Liver (tissue), 9 donors: ENCODE measurements around the gene SNX14. TPM values are rescaled to one million over a fixed set of nuclear protein-coding genes. Genes with fewer than 3 reads are reported as not detected.

Source experiments
- DNase-seq: peaks from one replicate; pipeline ENCODE4 v3.0.0-alpha.2; 2017; ENCODE audit warnings: low spot score
- H3K27ac ChIP-seq, 2 donors: one replicate each; pipeline ENCODE4 v1.7.0; 2013; ENCODE audit warnings: inconsistent platforms in 2 of 2, low read length in 2 of 2, control low read depth in 1 of 2, low read depth in 1 of 2, mild to moderate bottlenecking in 1 of 2
- H3K27me3 ChIP-seq, 4 donors: one replicate each; pipeline versions ENCODE4 v1.6.1 to v1.7.0; 2013; ENCODE audit warnings: low read length in 3 of 4, inconsistent platforms in 1 of 4, mild to moderate bottlenecking in 1 of 4, moderate library complexity in 1 of 4; ENCODE audit not compliant: control insufficient read depth in 4 of 4, insufficient read depth in 4 of 4
- H3K36me3 ChIP-seq, 4 donors: one replicate each; pipeline versions ENCODE4 v1.6.1 to v1.7.0; 2013; ENCODE audit warnings: low read length in 3 of 4, mild to moderate bottlenecking in 3 of 4, low read depth in 1 of 4, moderate library complexity in 1 of 4; ENCODE audit not compliant: control insufficient read depth in 4 of 4, insufficient read depth in 3 of 4
- H3K4me1 ChIP-seq, 4 donors: one replicate each; pipeline versions ENCODE4 v1.6.1 to v1.7.0; 2013; ENCODE audit warnings: low read length in 3 of 4, mild to moderate bottlenecking in 3 of 4, moderate library complexity in 1 of 4; ENCODE audit not compliant: control insufficient read depth in 4 of 4, insufficient read depth in 4 of 4
- H3K4me3 ChIP-seq, 3 donors: one replicate each; pipeline versions ENCODE4 v1.6.1 to v1.7.0; 2013; ENCODE audit warnings: low read length in 3 of 3, control low read depth in 1 of 3, low read depth in 1 of 3, mild to moderate bottlenecking in 1 of 3
- H3K9ac ChIP-seq, 2 donors: one replicate each; pipeline ENCODE4 v1.7.0; 2013; ENCODE audit warnings: low read length in 2 of 2, mild to moderate bottlenecking in 2 of 2, moderate library complexity in 2 of 2, control low read depth in 1 of 2, low read depth in 1 of 2
- H3K9me3 ChIP-seq, 4 donors: one replicate each; pipeline versions ENCODE4 v1.6.1 to v1.7.0; 2013; ENCODE audit warnings: low read length in 3 of 4; ENCODE audit not compliant: control insufficient read depth in 4 of 4
- CTCF ChIP-seq: fragments of 150-350 bp; IDR thresholded peaks from 2 replicates; pipeline ENCODE4 v1.5.1; 2017; ENCODE audit warnings: improper control_type of control experiment, low read depth, low read length; ENCODE audit not compliant: missing input control
- EGR1 ChIP-seq, 2 donors: IDR thresholded peaks; 2 replicates each; pipeline ENCODE4 v1.6.1; 2016 to 2018; ENCODE audit warnings: antibody characterized with exemption in 2 of 2, low read depth in 2 of 2
- FOXA1 ChIP-seq: IDR thresholded peaks from 2 replicates; pipeline ENCODE4 v1.6.1; 2016; ENCODE audit warnings: antibody characterized with exemption
- FOXA2 ChIP-seq: IDR thresholded peaks from 2 replicates; pipeline ENCODE4 v1.6.1; 2016; ENCODE audit warnings: antibody characterized with exemption
- GABPA ChIP-seq, 2 donors: IDR thresholded peaks in 1 of 2; conservative IDR thresholded peaks in 1 of 2; 2 replicates each; pipeline ENCODE4 v1.6.1; 2016; ENCODE audit warnings: antibody characterized with exemption in 2 of 2, mild to moderate bottlenecking in 1 of 2, moderate library complexity in 1 of 2
- HNF4A ChIP-seq, 2 donors: conservative IDR thresholded peaks; 2 replicates each; pipeline ENCODE4 v1.6.1; 2016; ENCODE audit warnings: antibody characterized with exemption in 2 of 2, mild to moderate bottlenecking in 2 of 2
- HNF4G ChIP-seq: IDR thresholded peaks from 2 replicates; pipeline ENCODE4 v1.6.1; 2016; ENCODE audit warnings: antibody characterized with exemption
- JUND ChIP-seq, 2 donors: IDR thresholded peaks; 2 replicates each; pipeline ENCODE4 v1.6.1; 2016; ENCODE audit warnings: antibody characterized with exemption in 2 of 2
- NR2F2 ChIP-seq: IDR thresholded peaks from 2 replicates; pipeline ENCODE4 v1.6.1; 2016; ENCODE audit warnings: antibody characterized with exemption
- RAD21 ChIP-seq, 2 donors: IDR thresholded peaks; 2 replicates each; pipeline ENCODE4 v1.6.1; 2016; ENCODE audit warnings: antibody characterized with exemption in 2 of 2, mild to moderate bottlenecking in 2 of 2
- RXRA ChIP-seq, 2 donors: IDR thresholded peaks; 2 replicates each; pipeline ENCODE4 v1.6.1; 2017 to 2018; ENCODE audit warnings: antibody characterized with exemption in 2 of 2, mild to moderate bottlenecking in 1 of 2
- TAF1 ChIP-seq: conservative IDR thresholded peaks from 2 replicates; pipeline ENCODE4 v1.6.1; 2016; ENCODE audit warnings: antibody characterized with exemption, mild to moderate bottlenecking
- YY1 ChIP-seq: IDR thresholded peaks from 2 replicates; pipeline ENCODE4 v1.6.1; 2016; ENCODE audit warnings: antibody characterized with exemption, mild to moderate bottlenecking
- ZBTB33 ChIP-seq: IDR thresholded peaks from 2 replicates; pipeline ENCODE4 v1.6.1; 2016; ENCODE audit warnings: antibody characterized with exemption
- WGBS: extraction: QIAGEN DNeasy Blood & Tissue Kit; methylation state at CpG from one replicate; pipeline ENCODE4 v1.1.7; 2013; 5-methylcytosine and 5-hydroxymethylcytosine counted together
- polyA plus RNA-seq, 2 donors: library from polyadenylated mRNA; stranded (reverse) in 1 of 2; unstranded in 1 of 2; fragments of 200-250 nt in 1 of 2; fragments of >200 nt in 1 of 2; fragmentation: Nextera tagmentation in 1 of 2; extraction: Ambion mirVana in 1 of 2; gene quantifications; one replicate each; pipeline versions ENCODE4 v1.2.1 to v1.2.3, GENCODE V29; 2013 to 2015
- total RNA-seq, 2 donors: library from RNA; depleted of rRNA; stranded (reverse); fragments of >200 nt; gene quantifications; one replicate each; pipeline ENCODE4 v1.2.3, GENCODE V29; 2014
- TF ChIP-seq, protein P1 (sequence below): IDR thresholded peaks from 2 replicates; pipeline ENCODE4 v1.6.1; 2016; ENCODE audit warnings: antibody characterized with exemption
- TF ChIP-seq, protein P2 (sequence below): IDR thresholded peaks from 2 replicates; pipeline ENCODE4 v1.6.1; 2016; ENCODE audit warnings: antibody characterized with exemption, mild to moderate bottlenecking
- donor health status: healthy.
- donor health status: healthy.
- donor health status: healthy.
- donor health status: healthy.
- donor health status: healthy.

SNX14 gene
- total and polyA plus RNA-seq, 4 donors, result 30.5 to 79.1 (median 52.7) TPM

DNA sequence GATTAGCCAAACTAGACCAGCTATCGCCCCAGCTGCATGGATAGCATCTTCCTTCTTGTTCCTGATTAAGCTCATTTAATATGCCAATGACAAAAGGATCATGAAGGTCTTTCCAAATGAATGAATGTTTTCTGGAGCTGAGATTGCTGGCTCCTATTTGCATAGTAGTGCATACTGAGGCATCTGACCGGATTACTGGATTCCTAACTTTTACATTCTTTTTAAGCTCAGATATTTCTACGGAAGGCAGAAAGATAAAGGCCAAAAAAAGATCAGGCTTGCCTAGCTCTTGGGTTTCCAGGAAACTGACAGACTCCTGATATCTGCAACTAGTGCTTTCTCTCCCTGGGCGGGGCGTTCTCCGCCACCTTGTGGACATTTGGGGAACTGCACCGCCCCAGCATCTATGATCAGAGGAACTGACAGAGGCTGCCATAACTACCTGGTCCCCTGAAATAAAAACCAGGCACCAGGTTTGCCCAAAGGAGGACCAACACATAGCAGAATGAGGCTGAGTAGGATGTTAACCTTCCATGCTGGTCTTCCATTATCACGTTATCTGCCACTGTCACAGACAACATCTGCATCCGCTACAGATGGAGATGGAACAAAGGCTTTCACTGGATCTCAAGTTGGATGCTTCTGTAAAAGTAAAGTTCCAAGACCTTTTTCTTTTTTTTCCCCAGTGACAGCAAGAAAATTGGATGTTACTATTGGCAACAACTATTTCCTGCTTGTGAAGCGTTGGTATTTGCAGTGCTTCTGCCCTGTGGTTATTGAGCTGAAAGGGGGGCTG is 110.6 kb downstream of the SNX14 start (continued):
- TF ChIP-seq CTCF, result peak; percentile 100
- TF ChIP-seq, protein P1, sequence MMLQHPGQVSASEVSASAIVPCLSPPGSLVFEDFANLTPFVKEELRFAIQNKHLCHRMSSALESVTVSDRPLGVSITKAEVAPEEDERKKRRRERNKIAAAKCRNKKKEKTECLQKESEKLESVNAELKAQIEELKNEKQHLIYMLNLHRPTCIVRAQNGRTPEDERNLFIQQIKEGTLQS, result no peak

DNA sequence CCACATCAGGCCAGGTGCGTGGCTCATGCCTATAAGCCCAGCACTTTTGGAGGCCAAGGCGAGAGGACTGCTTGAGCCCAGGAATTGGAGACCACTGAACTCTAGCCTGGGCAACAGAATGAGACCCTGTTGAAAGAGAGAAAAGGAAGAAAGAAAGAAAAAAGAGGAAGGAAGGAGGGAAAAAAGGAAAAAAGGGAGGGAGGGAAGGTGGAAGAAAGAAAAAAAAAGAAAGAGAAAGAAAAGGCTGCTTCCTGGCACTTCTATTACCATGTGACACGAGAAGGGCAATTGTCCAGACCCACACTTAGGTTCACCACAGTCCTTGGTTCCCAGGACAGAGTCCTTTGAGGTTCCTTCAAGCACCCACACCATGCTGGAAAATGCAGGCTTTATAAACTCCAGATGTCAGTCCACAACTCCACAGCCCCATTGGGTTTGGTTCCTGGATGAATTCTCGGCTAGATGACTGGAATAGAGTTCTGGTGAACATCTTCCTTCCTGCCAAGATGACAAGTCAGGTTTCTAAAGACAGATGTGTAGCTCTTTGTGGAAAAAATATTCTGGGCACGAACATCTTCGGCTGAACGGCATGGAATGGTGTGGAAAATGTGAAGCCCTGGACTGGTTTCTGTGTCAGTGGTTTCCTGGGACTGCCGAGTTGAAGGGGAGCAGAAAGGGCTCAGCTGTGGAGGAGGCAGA is 111.3 kb downstream of the SNX14 start:
- WGBS, result 80% methylated on average over 8 of the region's 8 CpGs
- Histone ChIP-seq H3K9ac (no peak overlapping the region), H3K27ac (peak overlapping the region in 1 of 2 donors; percentile 10)

More for the DNA sequence above, 111.3 kb downstream of the SNX14 start:
- Histone ChIP-seq H3K27me3 (no peaks in the 10 kb centered on the region), H3K9me3 (no peaks in the 10 kb centered on the region), H3K4me3 (no peak overlapping the region), H3K4me1 (no peaks in the 10 kb centered on the region), H3K36me3 (peaks cover 0 to 15% (median 6%) of the 10 kb centered on the region in 4 donors)
- no peak for DNase-seq
- TF ChIP-seq YY1, result no peak
- TF ChIP-seq CTCF, result no peak
- TF ChIP-seq, protein P2, sequence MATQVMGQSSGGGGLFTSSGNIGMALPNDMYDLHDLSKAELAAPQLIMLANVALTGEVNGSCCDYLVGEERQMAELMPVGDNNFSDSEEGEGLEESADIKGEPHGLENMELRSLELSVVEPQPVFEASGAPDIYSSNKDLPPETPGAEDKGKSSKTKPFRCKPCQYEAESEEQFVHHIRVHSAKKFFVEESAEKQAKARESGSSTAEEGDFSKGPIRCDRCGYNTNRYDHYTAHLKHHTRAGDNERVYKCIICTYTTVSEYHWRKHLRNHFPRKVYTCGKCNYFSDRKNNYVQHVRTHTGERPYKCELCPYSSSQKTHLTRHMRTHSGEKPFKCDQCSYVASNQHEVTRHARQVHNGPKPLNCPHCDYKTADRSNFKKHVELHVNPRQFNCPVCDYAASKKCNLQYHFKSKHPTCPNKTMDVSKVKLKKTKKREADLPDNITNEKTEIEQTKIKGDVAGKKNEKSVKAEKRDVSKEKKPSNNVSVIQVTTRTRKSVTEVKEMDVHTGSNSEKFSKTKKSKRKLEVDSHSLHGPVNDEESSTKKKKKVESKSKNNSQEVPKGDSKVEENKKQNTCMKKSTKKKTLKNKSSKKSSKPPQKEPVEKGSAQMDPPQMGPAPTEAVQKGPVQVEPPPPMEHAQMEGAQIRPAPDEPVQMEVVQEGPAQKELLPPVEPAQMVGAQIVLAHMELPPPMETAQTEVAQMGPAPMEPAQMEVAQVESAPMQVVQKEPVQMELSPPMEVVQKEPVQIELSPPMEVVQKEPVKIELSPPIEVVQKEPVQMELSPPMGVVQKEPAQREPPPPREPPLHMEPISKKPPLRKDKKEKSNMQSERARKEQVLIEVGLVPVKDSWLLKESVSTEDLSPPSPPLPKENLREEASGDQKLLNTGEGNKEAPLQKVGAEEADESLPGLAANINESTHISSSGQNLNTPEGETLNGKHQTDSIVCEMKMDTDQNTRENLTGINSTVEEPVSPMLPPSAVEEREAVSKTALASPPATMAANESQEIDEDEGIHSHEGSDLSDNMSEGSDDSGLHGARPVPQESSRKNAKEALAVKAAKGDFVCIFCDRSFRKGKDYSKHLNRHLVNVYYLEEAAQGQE, result no peak
- no peak for TF ChIP-seq HNF4A (conservative IDR thresholded peaks at IDR 0.05)
- no peak for TF ChIP-seq HNF4G
- TF ChIP-seq JUND (IDR thresholded peaks at IDR 0.05), result no peak
- TF ChIP-seq TAF1, result no peak
- no peak for TF ChIP-seq NR2F2
- TF ChIP-seq FOXA1, result no peak
- TF ChIP-seq, protein P1, result no peak
- TF ChIP-seq RXRA (IDR thresholded peaks at IDR 0.05), result no peak
- no peak for TF ChIP-seq FOXA2
- TF ChIP-seq ZBTB33, result no peak
- TF ChIP-seq RAD21 (IDR thresholded peaks at IDR 0.05), result no peak
- no peak for TF ChIP-seq GABPA (IDR thresholded peaks at IDR 0.05 in 1 of 2, conservative IDR thresholded peaks at IDR 0.05 in 1 of 2)
- TF ChIP-seq EGR1 (IDR thresholded peaks at IDR 0.05; ENCODE audit: low read depth in 2 of 2), result no peak
